ENCODE measurements around the gene NSG1. TPM values are rescaled to one million over a fixed set of nuclear protein-coding genes. Genes with fewer than 3 reads are reported as not detected.
A peak's percentile ranks its signal among the peaks of the same experiment; 100 is the strongest.

Gene NSG1
- 0.86 TPM in 1 of 2 replicates, not detected in the other for total RNA-seq (2014; rRNA removed; shearing (Covaris generic))
- polyA plus RNA-seq (2016; fragmentation: Nextera tagmentation; extraction: Ambion mirVana): 0.16 and 0.31 TPM in 2 replicates

GRCh38 chr4:4386736-4387392 lies at the start of gene NSG1:
TSS of gene NSG1 (plus strand) at chr4:4387102. CDS start at chr4:4387630, 528 bp downstream.
- WGBS, 2 experiments (ENCODE audit: low coverage in 1 of 2, low lambda C conversion rate in 2 of 2, missing lambda C conversion rate in 2 of 2): 2% methylated on average over 17 to 28 of the region's 87 CpGs
- Histone ChIP-seq H3K27ac (no peak within 1 kb of the TSS), H4K20me1 (ENCODE audit: insufficient read depth) (no peaks in the 10 kb centered on the region), H3K36me3 (ENCODE audit: low read depth) (no peaks in the 10 kb centered on the region), H3K9me2 (ENCODE audit: insufficient read depth) (no peaks in the 10 kb centered on the region), H3K4me3 (peak within 1 kb of the TSS; percentile 54), H3K9ac (no peak within 1 kb of the TSS), H2AFZ (peak within 1 kb of the TSS; percentile 56; the same call in 1 of the 2 replicates), H3K4me1 (ENCODE audit: insufficient read depth) (0 out of 2 replicates have a peak, but pooled peaks cover 4% of the 10 kb centered on the region), H3K79me2 (ENCODE audit: insufficient read depth) (no peaks in the 10 kb centered on the region), H3K9me3 (ENCODE audit: low read depth) (no peaks in the 10 kb centered on the region), H3F3A (ENCODE audit: insufficient read depth) (no peaks in the 10 kb centered on the region), H3K4me2 (ENCODE audit: unreplicated experiment) (peak within 1 kb of the TSS; percentile 65), H3K27me3 (replicated peaks; ENCODE audit: insufficient read depth) (peaks cover 72% of the 10 kb centered on the region)
- DNase-seq: peak; percentile 60
- in situ Hi-C loops (cut with MboI): no loop called here
- TF ChIP-seq EZH2phosphoT487 (IDR thresholded peaks at IDR 0.05; ENCODE audit: insufficient read depth, low read depth) (no peak), EZH2 (IDR thresholded peaks at IDR 0.05; ENCODE audit: insufficient read depth, poor library complexity, severe bottlenecking) (no peak)

- Histone ChIP-seq H2AFZ (no peak overlapping the region), H3K4me2 (ENCODE audit: unreplicated experiment) (no peak overlapping the region), H3K27ac (no peak overlapping the region), H3F3A (ENCODE audit: insufficient read depth) (peaks cover 4% of the 10 kb centered on the region; the same call in 1 of the 2 replicates), H3K4me3 (no peak overlapping the region), H3K36me3 (ENCODE audit: low read depth) (no peaks in the 10 kb centered on the region), H3K4me1 (ENCODE audit: insufficient read depth) (no peaks in the 10 kb centered on the region), H3K79me2 (ENCODE audit: insufficient read depth) (no peaks in the 10 kb centered on the region), H3K27me3 (replicated peaks; ENCODE audit: insufficient read depth) (peaks cover 13% of the 10 kb centered on the region; the same call in 1 of the 2 replicates), H3K9me2 (ENCODE audit: insufficient read depth) (no peaks in the 10 kb centered on the region), H3K9ac (no peak overlapping the region), H3K9me3 (ENCODE audit: low read depth) (no peaks in the 10 kb centered on the region), H4K20me1 (ENCODE audit: insufficient read depth) (no peaks in the 10 kb centered on the region)
- TF ChIP-seq EZH2 (IDR thresholded peaks at IDR 0.05; ENCODE audit: insufficient read depth, poor library complexity, severe bottlenecking) (no peak), EZH2phosphoT487 (IDR thresholded peaks at IDR 0.05; ENCODE audit: insufficient read depth, low read depth) (no peak)
- in situ Hi-C loops (cut with MboI): no loop called here
- WGBS, 2 experiments (ENCODE audit: low coverage in 1 of 2, low lambda C conversion rate in 2 of 2, missing lambda C conversion rate in 2 of 2): 71 to 73% methylated on average over 10 to 11 of the region's 11 CpGs
- no peak for DNase-seq
Observed at GRCh38 chr4:4338210-4339001, 48.5 kb upstream of the NSG1 start.

GRCh38 chr4:4339504-4340085 lies 47.3 kb upstream of the NSG1 start:
- TF ChIP-seq EZH2 (IDR thresholded peaks at IDR 0.05; ENCODE audit: insufficient read depth, poor library complexity, severe bottlenecking): no peak
- TF ChIP-seq EZH2phosphoT487 (IDR thresholded peaks at IDR 0.05; ENCODE audit: insufficient read depth, low read depth): no peak
- in situ Hi-C loops (cut with MboI): no loop called here
- H4K20me1 ChIP-seq (ENCODE audit: insufficient read depth): no peaks in the 10 kb centered on the region
- H3F3A ChIP-seq (ENCODE audit: insufficient read depth): no peaks in the 10 kb centered on the region
- H3K27me3 ChIP-seq (replicated peaks; ENCODE audit: insufficient read depth): peaks cover 22% of the 10 kb centered on the region; the same call in 1 of the 2 replicates
- H3K36me3 ChIP-seq (ENCODE audit: low read depth): no peaks in the 10 kb centered on the region
- H2AFZ ChIP-seq: no peak overlapping the region
- no peak overlapping the region for H3K9ac ChIP-seq
- no peaks in the 10 kb centered on the region for H3K9me3 ChIP-seq (ENCODE audit: low read depth)
- H3K4me3 ChIP-seq: no peak overlapping the region
- H3K4me2 ChIP-seq (ENCODE audit: unreplicated experiment): no peak overlapping the region
- H3K4me1 ChIP-seq (ENCODE audit: insufficient read depth): no peaks in the 10 kb centered on the region
- DNase-seq: peak; percentile 4
- 35 to 45% methylated on average over 21 of the region's 21 CpGs for WGBS, 2 experiments (ENCODE audit: low coverage in 1 of 2, low lambda C conversion rate in 2 of 2, missing lambda C conversion rate in 2 of 2)
- H3K9me2 ChIP-seq (ENCODE audit: insufficient read depth): no peaks in the 10 kb centered on the region
- H3K27ac ChIP-seq: no peak overlapping the region
- H3K79me2 ChIP-seq (ENCODE audit: insufficient read depth): no peaks in the 10 kb centered on the region

All from GM23248 (cell line).